Cardiac fibroblast (primary cell): ENCODE results near the gene PPP6R2.

Experiments used
- DNase-seq, 2 donors: peaks; one replicate each; pipeline versions ENCODE4 v3.0.0 to v3.0.0-alpha.2; 2010; ENCODE audit warnings: low read depth in 2 of 2
- H3K4me3 ChIP-seq, 2 donors: replicated peaks in 1 of 2; 1 replicate in 1 of 2; 2 replicates in 1 of 2; pipeline ENCODE4 v1.5.1; 2011; ENCODE audit warnings: low read depth in 2 of 2, low read length in 2 of 2, mild to moderate bottlenecking in 2 of 2, moderate library complexity in 1 of 2
- TF ChIP-seq, protein P1 (sequence below): IDR thresholded peaks from one replicate; pipeline ENCODE4 v1.5.1; 2011; ENCODE audit warnings: low read depth, mild to moderate bottlenecking, low read length, inconsistent platforms

Gene PPP6R2

DNA sequence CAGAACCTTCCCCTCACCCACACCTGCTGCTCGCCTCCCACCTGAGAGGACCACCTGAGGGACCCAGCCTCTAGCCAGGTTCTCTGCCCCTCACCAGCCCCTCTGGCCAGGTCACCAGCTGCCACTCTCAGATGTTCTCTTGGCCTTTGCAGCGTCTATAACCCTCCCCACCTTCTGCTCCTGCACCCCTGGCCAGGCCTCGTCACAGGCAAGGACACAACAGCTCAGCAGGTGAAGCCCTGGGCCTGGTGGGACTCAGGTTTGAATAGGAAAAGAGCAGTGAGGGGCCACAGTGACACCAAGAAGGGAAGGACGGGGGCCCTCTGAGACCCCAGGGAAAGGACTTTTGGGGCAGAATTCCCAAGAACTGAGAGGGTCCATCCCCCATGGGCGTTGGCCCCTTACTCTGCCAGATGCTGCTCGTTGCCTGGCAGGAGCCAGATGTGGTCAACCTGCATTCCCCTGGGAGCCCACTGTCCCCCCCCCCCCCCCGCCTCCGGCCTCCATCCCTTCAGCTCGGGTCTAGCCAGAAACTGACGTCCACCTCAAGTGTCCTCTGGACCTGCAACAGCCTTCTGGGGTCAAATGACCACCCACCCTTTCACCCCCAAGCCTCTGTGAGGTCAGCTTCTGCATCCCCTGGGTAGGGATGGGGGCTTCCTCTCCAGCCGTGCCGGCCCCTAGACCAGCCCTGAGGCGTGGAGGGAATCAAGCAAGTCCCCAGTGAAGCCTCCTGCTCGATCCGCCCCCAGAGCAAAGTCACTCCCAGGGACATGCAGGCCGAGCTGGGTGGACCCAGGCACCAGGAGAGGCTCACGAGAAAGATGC lies 103.0 kb downstream of the PPP6R2 start:
- TF ChIP-seq, protein P1, sequence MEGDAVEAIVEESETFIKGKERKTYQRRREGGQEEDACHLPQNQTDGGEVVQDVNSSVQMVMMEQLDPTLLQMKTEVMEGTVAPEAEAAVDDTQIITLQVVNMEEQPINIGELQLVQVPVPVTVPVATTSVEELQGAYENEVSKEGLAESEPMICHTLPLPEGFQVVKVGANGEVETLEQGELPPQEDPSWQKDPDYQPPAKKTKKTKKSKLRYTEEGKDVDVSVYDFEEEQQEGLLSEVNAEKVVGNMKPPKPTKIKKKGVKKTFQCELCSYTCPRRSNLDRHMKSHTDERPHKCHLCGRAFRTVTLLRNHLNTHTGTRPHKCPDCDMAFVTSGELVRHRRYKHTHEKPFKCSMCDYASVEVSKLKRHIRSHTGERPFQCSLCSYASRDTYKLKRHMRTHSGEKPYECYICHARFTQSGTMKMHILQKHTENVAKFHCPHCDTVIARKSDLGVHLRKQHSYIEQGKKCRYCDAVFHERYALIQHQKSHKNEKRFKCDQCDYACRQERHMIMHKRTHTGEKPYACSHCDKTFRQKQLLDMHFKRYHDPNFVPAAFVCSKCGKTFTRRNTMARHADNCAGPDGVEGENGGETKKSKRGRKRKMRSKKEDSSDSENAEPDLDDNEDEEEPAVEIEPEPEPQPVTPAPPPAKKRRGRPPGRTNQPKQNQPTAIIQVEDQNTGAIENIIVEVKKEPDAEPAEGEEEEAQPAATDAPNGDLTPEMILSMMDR = no peak
- no peak overlapping the region for H3K4me3 ChIP-seq
- no peak for DNase-seq

DNA sequence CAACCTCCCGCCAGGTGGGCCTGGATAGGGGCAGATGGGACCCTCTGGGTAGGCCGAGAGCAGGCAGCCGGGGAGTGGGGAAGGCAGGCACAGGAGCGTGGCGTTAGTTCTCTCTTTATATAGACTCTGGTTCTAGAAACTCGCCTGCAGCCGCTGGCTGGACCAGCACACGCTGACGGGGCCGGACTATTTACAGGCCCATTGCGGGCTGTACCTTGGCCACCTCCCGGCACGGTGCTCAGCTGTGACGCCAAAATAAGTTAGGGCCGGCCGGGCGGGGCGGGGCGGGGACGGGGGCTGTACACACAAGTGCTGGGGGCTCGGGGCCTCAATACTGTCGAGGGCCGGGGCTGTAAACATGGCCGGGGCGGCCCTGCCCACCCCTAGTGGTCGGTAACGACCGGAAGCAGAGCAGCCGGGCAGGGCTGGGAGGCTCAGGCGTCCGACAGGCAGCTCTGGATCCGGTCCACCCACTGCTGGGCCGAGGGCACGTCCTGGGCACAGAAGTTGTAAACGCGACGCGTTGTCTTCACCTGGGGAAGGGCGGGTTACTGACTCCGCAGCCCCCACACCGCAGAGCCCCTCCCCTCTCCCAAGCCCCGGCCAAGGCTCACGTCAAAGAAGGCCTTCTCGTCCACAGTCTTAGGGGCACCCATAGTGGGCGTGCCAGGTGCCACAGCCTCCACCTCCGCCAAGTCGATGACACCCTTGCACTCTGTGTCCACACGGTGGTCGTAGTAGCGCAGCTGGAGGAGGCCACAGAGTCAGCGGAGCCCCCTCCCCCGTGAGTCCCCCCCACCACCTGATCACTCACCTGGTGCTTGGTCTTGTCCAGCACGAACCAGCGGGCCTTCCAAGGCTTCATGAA lies 103.8 kb downstream of the PPP6R2 start:
- TF ChIP-seq, protein P1 = no peak
- no peak for DNase-seq
- no peak overlapping the region for H3K4me3 ChIP-seq

DNA sequence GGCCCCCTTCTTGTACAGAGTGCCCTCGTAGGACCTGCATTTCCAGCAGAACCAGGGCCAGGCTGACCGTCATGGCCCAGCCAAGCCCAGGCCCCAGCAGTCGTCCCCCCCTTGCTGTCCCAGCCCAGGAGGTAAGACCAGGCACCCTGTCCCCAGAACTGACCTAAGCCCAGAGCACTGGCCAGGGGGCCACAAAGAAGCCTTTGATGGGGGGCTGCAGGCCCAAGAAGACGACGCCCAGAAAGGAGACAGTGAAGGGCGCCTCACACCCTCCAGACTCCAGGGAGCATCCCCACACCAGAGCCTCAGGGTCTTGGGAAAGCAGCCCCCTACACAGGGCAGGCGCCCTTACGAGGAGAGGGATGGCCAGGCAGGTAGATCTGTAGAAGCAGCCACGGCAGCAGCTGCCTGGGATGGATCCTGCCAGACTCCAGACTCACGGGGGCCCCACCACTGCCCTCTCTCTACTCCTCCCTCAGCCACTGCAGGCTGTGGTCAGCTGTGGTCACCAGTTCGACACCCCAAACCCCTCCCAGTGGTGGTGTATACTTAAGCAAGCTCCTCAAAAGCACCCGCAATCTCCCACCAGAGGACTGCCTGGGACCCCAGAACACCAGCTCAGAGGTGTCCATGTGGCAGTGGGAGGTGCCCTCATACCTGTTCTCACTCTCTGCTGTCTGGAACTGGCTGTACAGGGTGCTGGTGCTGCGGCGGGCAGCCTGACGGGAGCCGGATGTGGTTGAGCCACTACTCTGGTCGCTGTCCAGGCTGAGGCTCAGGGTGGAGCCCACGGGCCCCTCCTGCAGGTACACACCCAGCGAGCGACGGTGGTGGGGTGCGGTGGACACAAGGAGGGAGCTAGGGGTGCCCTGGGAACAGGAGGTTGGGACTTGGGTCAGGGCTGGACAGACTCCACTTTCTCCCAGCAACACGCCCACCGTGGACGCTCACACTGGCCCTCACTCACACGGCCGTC lies 104.7 kb downstream of the PPP6R2 start:
- H3K4me3 ChIP-seq = no peak overlapping the region
- no peak for DNase-seq
- TF ChIP-seq, protein P1 = no peak

DNA sequence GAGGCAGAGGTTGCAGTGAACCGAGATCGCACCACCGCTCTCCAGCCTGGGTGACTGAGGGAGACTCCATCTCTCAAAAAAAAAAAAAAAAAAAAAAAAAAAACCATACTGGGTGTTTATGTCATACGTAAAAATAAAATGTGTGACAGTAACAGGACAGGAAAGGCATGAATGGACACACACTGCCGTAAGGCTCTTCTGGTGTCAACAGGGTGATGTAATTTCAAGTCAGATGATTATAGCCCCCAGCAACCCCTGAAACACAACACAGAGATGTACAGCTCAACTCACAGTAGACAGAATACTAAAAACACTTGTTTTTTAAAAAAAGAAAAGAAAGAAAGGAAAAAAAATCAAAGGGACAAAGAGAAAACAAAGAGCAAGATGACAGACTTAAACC lies 109.5 kb downstream of the PPP6R2 start:
- TF ChIP-seq, protein P1 = no peak
- no peak for DNase-seq
- H3K4me3 ChIP-seq = no peak overlapping the region

DNA sequence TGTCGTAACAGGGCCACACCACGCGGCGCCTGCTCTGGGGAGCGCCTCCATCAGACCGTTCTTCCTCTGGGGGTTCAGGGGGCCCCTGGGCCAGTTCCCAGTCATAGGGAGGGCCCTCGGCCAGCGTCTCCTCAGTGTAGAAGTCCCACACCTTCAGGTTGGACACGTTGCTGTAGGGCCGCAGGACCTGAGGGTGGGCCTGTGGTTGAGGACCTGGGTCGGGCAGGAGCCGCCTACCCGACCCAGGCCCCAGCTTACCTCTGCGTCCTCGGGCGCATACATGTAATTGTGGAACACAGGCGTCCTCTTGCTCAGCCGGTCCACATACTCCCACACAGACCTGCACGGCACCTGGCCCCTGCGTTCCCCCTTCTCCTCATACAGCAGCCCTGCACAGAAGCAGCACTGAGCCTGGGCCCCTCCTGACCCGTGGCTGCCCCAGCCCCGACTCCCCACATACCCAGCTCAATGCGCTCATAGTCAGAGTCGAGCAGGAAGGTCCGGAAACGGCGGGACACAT lies 111.5 kb downstream of the PPP6R2 start:
- DNase-seq = no peak
- H3K4me3 ChIP-seq = no peak overlapping the region
- TF ChIP-seq, protein P1 = no peak

DNA sequence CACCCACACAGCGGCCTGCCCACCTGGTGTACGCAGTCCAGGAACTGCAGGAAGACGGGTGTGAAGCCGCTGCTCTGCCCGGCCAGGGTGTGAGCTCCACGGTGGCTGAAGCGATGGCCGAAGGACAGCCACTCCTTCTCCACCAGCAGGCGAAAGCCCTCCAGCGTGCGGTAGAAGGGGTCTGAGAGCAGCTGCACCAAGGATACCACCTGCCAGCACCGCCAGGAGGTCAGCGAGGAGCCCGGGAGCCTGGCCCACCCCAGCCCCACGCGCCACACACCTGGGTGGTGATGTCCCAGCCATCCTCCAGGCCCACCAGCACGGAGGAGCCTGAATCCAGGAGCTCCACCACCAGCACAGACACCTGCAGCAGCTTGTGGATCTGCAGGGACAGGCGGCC lies 112.1 kb downstream of the PPP6R2 start:
- TF ChIP-seq, protein P1 = no peak
- no peak overlapping the region for H3K4me3 ChIP-seq
- no peak for DNase-seq
